Activated naive CD4-positive, alpha-beta T cell treated with anti-CD3 and anti-CD28 coated beads, Interleukin-2, amount 50 U/mL, for 16 hours (primary cell): ENCODE results near the gene VSTM2B.
"Not testable (repeated sequence)": the region's sequence is repeated elsewhere in the genome, so short reads cannot be mapped to it uniquely, and the experiment has no call there.

ENCODE experiments used
- DNase-seq: peaks from one replicate; pipeline ENCODE4 v3.0.0-alpha.2; 2020

Gene VSTM2B

DNA sequence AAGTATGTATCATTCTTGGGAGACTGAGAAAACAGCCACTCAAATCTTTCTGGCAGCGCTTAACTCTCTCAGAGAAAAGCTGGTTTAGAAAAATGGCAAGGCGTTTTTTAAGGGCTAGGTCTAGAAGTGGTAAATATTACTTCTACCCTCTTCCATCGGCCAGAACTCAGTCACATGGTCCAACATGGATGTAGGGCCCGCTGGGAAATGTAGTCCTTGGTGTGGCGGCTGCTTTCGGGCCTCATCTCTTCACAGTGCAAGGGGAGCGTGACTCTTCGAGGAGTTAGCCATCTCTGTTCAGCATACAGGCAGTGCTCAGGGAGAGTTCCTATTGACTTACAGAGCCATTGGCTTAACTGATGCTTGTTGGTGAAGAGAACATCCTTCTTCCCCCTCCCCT is 6.3 kb downstream of the VSTM2B start:
- DNase-seq: no peak

DNA sequence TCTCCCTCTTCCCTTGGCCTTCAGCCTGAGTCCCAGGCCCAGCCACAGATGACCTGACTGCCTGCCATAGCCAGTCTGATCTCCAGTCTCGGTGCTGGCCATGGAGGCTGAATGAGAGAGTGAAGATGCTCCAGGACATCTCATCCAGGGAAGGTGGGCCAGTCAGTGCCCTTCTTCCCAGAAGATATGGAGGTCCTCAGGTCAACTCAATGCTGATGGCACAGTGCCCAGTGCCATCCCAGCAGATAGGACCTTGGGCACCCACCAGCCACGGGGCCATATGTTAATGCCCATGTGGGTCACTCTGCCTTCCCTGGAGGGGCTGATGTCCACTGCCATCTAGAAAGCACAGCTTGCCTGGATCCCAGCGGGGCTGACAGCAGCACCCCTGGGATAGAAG is 7.2 kb downstream of the VSTM2B start:
- DNase-seq: no peak

DNA sequence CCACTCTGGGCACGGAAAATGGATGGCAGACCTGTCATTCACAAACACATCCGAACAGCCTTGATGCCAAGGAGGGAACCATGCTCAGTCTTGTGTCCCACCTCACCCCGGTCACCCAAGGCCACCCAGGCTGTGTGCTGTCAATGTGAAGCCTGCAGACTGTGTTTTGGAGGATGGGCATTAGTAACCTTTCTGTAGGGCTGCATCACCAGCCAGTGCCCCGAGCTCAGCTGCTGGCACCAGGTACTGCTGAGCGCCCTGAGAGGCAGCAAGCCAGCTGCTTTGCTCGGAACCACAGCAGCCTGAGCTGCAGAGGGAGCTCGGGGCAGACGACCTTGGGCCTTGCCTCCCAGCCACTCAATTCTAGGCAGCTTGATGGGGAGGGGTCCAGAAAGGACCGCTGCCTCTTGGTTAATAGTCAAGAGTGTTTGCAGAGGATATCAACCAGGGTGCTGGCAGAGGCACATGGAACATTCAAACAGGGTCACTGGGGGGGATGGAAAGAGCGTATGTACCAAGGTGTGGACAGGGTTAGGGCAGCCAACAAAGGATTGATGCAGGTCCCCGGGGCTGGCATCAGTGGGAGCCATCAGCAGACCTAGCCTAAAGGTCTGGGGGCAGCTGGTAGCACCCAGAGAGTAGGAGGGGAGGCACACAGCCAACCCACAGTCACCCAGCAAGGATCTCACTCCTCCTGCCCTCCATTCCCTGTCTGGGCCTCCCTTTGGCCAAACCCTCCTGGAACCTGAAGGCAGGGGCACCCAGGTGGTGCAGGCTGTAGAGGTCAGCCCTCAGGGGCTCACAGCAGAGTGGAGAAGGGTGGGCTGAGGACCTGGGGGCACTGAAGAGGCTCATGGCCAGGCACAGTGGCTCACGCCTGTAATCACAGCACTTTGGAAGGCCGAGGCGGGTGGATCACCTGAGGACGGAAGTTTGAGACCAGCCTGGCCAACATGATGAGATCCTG is 8.1 kb downstream of the VSTM2B start:
- DNase-seq: no peak

- no peak for DNase-seq
Observed at GRCh38 chr19:29535214-29535831, 9.5 kb downstream of the VSTM2B start.

- DNase-seq: no peak
Observed at GRCh38 chr19:29535984-29536508, 10.3 kb downstream of the VSTM2B start.

DNA sequence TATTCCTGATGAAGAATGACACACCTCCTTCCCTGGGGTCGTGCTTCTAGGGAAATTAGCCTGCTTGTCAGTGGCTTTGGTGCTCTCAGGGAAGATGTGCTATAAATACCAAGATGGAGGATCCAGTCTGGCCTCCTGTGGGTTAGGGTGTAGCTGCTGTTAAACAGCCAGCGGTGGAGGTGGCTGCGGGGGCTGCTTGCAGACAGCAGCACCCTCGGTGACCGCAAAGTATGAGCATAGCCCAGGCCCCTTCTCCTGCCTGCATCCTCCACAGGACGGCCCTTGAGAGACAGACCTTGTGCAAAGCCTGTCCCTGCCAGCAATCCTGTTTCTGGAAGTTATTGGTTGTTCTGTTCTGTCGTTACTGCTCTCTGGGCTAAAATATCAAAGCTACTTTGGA is 11.4 kb downstream of the VSTM2B start:
- DNase-seq: no peak

DNA sequence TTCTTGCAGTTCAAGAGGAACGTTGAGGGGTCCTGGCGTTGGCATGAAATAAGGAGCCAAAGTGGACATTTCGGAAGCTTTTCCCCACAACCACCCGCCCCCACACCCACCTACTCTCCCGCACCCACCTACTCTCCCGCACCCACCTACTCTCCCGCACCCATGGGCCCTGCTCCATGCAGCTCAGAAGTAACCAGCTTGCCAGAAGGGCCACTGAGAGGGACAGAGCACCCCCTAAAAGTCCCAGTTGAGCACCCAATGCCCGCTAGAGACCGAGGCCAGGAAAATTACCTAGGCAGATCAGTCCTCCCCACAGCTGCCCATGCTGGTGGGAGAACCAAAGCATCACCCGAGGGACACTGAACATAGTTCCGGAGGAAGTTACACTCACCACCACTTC is 11.8 kb downstream of the VSTM2B start:
- no peak for DNase-seq

GRCh38 chr19:29538146-29538545 is 12.4 kb downstream of the VSTM2B start:
- no peak for DNase-seq

GRCh38 chr19:29538651-29539050 is 12.9 kb downstream of the VSTM2B start:
- DNase-seq: no peak

DNA sequence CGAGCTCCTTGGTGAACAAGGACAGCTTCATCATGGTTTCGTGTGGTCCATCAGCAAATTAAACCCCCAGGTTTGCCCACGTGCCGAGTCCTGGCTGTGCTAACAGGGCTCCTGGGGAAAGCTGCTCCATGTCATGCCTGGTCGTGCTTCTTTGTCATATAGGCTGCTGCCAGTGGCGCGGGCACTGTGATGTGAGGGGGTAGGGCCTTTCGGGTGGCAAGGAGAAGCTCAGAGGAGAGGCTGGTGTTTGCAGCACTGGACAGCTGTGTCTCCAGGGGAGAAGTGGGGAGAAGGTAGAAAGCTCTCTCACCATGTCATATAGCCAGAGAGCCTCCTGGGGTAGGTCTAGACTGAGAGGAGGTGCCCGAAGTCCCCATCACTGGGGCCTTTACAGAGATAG is 13.3 kb downstream of the VSTM2B start:
- no peak for DNase-seq

DNA sequence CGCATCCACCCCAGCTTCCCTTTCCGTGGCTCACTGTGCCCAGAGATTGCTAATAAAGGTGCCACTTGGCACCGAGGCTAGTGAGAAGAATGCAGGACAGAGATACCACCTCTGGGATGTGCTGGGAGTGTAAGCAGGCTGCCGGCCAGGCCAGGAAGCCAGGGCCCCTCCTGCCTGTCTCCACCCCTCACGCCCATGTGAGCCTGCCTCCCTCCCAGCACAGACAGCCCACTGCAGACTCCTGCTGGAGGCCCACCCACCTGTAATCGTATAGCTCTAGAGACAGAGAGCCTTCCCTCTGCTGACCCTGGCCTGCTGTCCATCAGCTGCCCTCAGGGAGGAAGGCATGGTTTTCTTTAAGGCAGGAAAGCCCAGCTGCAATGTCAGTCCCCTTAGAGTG is 13.9 kb downstream of the VSTM2B start:
- no peak for DNase-seq

- no peak for DNase-seq
Observed at GRCh38 chr19:29540114-29540513, 14.3 kb downstream of the VSTM2B start.

GRCh38 chr19:29541473-29542253 is 15.9 kb downstream of the VSTM2B start:
- no peak for DNase-seq

- no peak for DNase-seq
Observed at GRCh38 chr19:29542327-29542726, 16.5 kb downstream of the VSTM2B start.

DNA sequence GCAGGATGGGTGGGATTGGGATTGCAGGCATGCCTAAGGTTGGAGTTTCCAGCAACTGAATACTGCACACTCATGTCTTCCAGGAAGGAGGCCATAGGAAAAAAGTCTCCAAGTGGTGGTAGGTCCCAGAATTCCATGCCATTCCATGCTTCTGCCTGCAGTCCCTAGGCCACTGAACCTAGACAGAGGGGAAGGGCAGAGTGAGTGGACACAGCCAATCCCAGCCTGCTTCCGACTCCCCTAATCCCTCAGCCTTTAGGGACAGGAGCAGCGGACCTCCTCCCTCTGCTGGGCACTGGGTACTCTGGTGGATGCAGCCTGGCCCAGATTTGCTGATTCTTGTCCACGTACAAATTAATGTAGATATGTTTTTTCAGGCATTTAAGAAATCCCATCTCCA is 17.0 kb downstream of the VSTM2B start:
- DNase-seq: no peak

DNA sequence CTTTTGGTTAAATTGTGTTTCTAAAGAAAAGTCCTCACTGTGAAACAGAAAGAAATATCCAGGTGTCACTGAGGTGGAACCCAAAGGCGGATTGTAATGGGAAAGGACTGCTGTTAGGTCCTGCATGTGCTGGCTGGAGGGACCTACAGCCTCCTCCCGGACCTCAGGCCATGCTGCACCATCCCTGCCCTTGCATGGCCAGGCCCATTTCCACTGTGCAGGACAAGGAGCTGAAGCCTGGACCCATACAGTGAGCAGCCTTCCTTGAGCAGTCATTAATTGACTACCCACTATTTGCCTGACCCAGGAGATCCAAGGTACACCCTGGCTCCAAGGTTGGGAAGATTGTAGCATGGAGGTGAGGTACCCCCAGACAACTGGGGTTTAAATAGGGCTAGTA is 17.6 kb downstream of the VSTM2B start:
- no peak for DNase-seq

DNA sequence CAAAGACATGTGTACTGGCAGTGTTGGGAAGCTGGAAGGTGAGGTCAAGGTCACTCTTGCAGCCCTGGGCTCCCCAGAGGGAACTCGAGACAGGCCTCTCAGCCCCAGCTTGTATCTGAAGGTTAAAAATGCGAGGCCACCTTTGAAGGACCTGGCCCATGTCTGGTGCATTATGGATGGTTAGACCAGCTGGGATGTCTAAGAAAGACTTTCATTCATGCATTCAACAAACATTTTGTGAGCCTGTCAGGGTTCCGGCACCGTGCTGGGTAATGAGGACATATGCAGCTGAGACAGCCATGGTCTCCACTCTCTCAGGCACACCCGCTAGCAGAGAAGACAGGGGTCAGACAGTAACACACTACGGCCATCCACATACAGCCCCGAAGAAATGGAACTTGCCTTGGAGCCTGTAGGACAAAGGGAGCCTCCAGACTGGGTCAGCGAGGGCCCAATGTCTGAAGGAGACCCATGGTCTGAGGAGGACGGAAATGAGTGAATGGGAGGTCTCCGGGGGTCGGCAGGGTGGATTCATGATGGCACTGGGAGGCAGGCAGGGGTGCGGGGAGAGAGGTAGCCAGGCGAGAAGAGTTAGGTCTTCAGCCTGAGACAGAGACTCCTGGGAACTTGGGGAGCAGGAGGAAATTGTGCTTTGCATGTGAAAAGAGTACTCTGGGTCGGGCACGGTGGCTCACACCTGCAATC is 19.0 kb downstream of the VSTM2B start:
- DNase-seq: no peak

GRCh38 chr19:29545447-29545846 is 19.7 kb downstream of the VSTM2B start:
- not testable (repeated sequence) for DNase-seq

GRCh38 chr19:29545866-29546582 is 20.2 kb downstream of the VSTM2B start:
- no peak for DNase-seq

- DNase-seq: no peak
Observed at GRCh38 chr19:29546583-29547190, 20.9 kb downstream of the VSTM2B start.

DNA sequence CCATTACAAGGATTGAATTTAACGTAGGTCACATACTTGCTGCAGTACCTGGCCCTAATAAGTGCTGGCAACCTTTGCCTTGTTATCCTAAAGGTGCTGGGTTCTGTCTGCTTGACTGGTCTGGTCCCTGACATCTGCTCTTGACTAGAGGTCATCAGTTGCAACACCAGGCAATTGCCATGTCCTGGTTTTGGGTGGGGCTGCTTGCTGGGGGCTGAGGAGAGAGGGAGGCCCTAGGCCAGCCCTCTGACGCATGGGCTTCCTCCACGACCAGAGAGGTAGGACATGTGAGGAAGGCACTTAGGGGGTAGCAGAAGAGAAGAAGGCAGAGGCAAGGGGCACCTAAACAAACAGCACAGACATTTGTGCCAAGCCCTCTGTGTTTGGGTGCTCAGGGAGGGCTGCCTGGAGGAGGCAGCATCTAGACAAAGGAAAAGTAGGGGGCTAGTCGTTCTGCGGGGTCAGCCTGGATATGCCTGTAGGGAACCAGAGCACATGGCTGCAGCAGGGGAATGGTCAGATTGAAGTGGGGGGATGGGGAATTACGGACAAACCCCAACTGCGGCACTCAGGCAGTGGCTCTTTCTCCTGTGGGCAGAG is 21.7 kb downstream of the VSTM2B start:
- DNase-seq: no peak
